HG03108 (cell line): ENCODE measurements around the gene EVPLL.
"Not testable (repeated sequence)": the region's sequence is repeated elsewhere in the genome, so short reads cannot be mapped to it uniquely, and the experiment has no call there.

Experiments
- ATAC-seq: cut with Tn5 transposase; IDR thresholded peaks from one replicate; pipeline ENCODE4 v1.9.1; 2021; ENCODE audit warnings: moderate library complexity; ENCODE audit not compliant: unreplicated experiment

The EVPLL gene

DNA sequence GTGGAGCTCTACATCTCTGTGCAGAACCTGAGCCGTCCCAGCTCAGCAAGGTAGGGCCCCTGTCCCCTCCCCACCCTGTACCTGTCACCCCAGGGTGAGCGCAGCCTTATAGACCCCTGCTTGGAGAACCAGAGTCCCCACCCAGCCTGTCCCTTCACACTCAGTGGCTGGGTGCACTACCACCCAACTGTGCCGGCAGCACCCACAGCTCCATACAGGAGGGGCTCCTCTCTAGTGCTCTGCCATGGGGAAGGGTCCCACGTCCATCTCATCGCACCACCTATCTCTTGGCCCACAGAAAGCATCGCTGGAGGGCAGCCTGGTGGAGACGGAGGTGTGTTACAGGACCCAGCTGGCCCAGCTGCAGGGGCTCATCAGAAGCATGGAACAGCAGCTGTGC lies 45.4 kb downstream of the EVPLL start:
- ATAC-seq: not testable (repeated sequence)

DNA sequence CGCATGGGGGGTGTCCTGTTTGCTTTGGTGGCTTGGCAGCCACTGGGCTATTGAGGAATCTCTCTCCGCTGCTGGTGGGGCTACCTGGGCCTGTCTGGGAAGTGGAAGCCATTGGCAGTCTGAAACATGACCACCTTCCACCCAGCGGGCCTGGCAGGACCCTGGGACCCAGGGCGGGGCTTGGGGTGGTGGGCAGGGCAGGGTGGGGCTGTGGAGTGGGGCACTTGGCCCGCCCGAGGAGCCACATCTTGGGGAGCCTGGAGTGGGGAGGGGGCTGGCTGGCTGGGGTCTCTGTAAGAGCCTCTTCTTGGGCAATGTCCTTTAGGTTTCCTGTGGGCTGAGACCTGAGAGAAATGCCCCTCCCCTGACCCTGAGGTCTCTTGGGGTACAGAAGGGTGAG lies 48.0 kb downstream of the EVPLL start:
- not testable (repeated sequence) for ATAC-seq

DNA sequence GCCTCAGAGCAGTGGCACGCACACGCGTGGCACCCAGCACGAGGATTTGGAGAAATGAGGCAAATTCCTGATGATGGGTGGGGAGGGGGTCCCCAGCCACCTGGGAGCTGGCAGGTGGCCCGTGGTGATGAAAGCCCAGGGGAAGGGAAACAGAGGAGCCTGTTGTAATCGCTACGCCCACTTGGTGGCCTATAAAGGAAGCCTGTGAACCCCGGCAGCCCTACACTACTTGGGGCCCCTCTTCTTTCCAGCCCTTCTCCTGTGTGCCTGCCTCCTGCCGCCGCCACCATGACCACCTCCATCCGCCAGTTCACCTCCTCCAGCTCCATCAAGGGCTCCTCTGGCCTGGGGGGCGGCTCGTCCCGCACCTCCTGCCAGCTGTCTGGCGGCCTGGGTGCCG lies 49.1 kb downstream of the EVPLL start:
- not testable (repeated sequence) for ATAC-seq

DNA sequence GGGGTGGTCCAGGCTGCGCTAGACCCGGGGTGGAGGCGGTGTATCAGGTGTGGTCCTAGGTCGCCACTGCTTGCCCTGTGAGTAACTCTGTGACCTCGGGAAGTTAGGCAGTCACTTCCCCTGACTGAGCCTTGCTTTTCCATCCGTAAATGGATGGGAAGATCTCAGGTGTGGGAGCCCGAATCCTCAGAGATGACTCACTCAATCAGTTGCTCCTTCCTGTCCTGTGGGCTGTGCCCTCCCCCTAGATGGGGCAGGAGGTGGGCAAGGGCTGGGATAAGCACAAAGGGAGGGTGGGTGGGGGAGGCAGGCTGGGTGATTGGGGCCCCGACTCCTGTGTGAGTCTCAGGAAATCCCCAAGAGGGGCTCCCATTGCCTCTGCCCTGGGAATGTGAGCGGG lies 54.6 kb downstream of the EVPLL start:
- not testable (repeated sequence) for ATAC-seq
